ENCODE measurements around the gene NSMCE4A. TPM values are rescaled to one million over a fixed set of nuclear protein-coding genes. Genes with fewer than 3 reads are reported as not detected.

Gene NSMCE4A
- total and polyA plus RNA-seq, 2 experiments from 2014 or later: 44.5 to 67.6 TPM

GRCh38 chr10:121947343-121948330 lies 27.4 kb downstream of the NSMCE4A start:
- Histone ChIP-seq H4K20me1 (ENCODE audit: insufficient read depth, poor library complexity, severe bottlenecking) (no peaks in the 10 kb centered on the region), H3K4me1 (ENCODE audit: insufficient read depth) (peaks cover 13% of the 10 kb centered on the region), H3K79me2 (no peaks in the 10 kb centered on the region), H3K9me3 (ENCODE audit: low read depth) (no peaks in the 10 kb centered on the region), H3K9me2 (replicated peaks; ENCODE audit: insufficient read depth) (no peaks in the 10 kb centered on the region), H3K27ac (no peak overlapping the region), H3K27me3 (no peaks in the 10 kb centered on the region), H3K4me2 (no peak overlapping the region), H3K4me3 (no peak overlapping the region), H3K36me3 (replicated peaks; ENCODE audit: insufficient read depth, low read depth) (no peaks in the 10 kb centered on the region), H2AFZ (no peak overlapping the region)
- no peak for DNase-seq (ENCODE audit: low spot score)
- TF ChIP-seq EZH2 (IDR thresholded peaks at IDR 0.05; ENCODE audit: borderline replicate concordance) (no peak), CTCF (IDR thresholded peaks at IDR 0.05; ENCODE audit: poor library complexity) (no peak), EZH2phosphoT487 (IDR thresholded peaks at IDR 0.05; ENCODE audit: low read depth, severe bottlenecking, unreplicated experiment) (no peak)
- 92% methylated on average over 7 of the region's 7 CpGs for WGBS (ENCODE audit: low lambda C conversion rate, missing lambda C conversion rate)

- H3K27ac ChIP-seq: peak overlapping the region; percentile 3
- WGBS (ENCODE audit: low lambda C conversion rate, missing lambda C conversion rate): 76% methylated on average over 2 of the region's 2 CpGs
- H3K36me3 ChIP-seq (replicated peaks; ENCODE audit: insufficient read depth, low read depth): no peaks in the 10 kb centered on the region
- H3K4me1 ChIP-seq (ENCODE audit: insufficient read depth): no peaks in the 10 kb centered on the region
- H3K27me3 ChIP-seq: no peaks in the 10 kb centered on the region
- H3K79me2 ChIP-seq: no peaks in the 10 kb centered on the region
- H3K4me3 ChIP-seq: no peak overlapping the region
- H3K9me2 ChIP-seq (replicated peaks; ENCODE audit: insufficient read depth): no peaks in the 10 kb centered on the region
- peak; percentile 17 for DNase-seq (ENCODE audit: low spot score)
- no peaks in the 10 kb centered on the region for H3K9me3 ChIP-seq (ENCODE audit: low read depth)
- H2AFZ ChIP-seq: no peak overlapping the region
- H4K20me1 ChIP-seq (ENCODE audit: insufficient read depth, poor library complexity, severe bottlenecking): no peaks in the 10 kb centered on the region
- TF ChIP-seq EZH2phosphoT487 (IDR thresholded peaks at IDR 0.05; ENCODE audit: low read depth, severe bottlenecking, unreplicated experiment) (no peak), CTCF (IDR thresholded peaks at IDR 0.05; ENCODE audit: poor library complexity) (no peak)
- H3K4me2 ChIP-seq: no peak overlapping the region
Measured at GRCh38 chr10:121942749-121943416, 32.1 kb downstream of the NSMCE4A start.

GRCh38 chr10:121941532-121941931 lies 33.5 kb downstream of the NSMCE4A start:
- no peak overlapping the region for H3K4me2 ChIP-seq
- H3K9me3 ChIP-seq (ENCODE audit: low read depth): no peaks in the 10 kb centered on the region
- peaks cover 1% of the 10 kb centered on the region for H3K4me1 ChIP-seq (ENCODE audit: insufficient read depth)
- WGBS (ENCODE audit: low lambda C conversion rate, missing lambda C conversion rate): 93% methylated on average over 3 of the region's 3 CpGs
- no peaks in the 10 kb centered on the region for H3K79me2 ChIP-seq
- no peaks in the 10 kb centered on the region for H3K36me3 ChIP-seq (replicated peaks; ENCODE audit: insufficient read depth, low read depth)
- H3K4me3 ChIP-seq: no peak overlapping the region
- H3K27ac ChIP-seq: no peak overlapping the region
- TF ChIP-seq EZH2phosphoT487 (IDR thresholded peaks at IDR 0.05; ENCODE audit: low read depth, severe bottlenecking, unreplicated experiment) (no peak), CTCF (IDR thresholded peaks at IDR 0.05; ENCODE audit: poor library complexity) (no peak), EZH2 (IDR thresholded peaks at IDR 0.05; ENCODE audit: borderline replicate concordance) (no peak)
- H3K9me2 ChIP-seq (replicated peaks; ENCODE audit: insufficient read depth): no peaks in the 10 kb centered on the region
- H2AFZ ChIP-seq: no peak overlapping the region
- DNase-seq (ENCODE audit: low spot score): no peak
- H4K20me1 ChIP-seq (ENCODE audit: insufficient read depth, poor library complexity, severe bottlenecking): no peaks in the 10 kb centered on the region
- no peaks in the 10 kb centered on the region for H3K27me3 ChIP-seq
